Adipose tissue (tissue), 3 donors: Measurements from ENCODE around the gene VIM. TPM values are rescaled to one million over a fixed set of nuclear protein-coding genes. Genes with fewer than 3 reads are reported as not detected.

Source experiments
- H3K27ac ChIP-seq: one replicate; pipeline ENCODE4 v1.5.1; 2013; ENCODE audit warnings: low read depth, low read length
- WGBS, 3 donors: extraction: QIAGEN DNeasy Blood & Tissue Kit; methylation state at CpG; one replicate each; pipeline ENCODE4 v1.1.7; 2013; 5-methylcytosine and 5-hydroxymethylcytosine counted together
- polyA plus RNA-seq, 3 donors: library from polyadenylated mRNA; stranded (reverse); fragments of 200-250 nt; gene quantifications; one replicate each; pipeline ENCODE4 v1.2.3, GENCODE V29; 2013
- donor health status: healthy with polysubstance abuse.
- donor health status: Bipolar disorder and iron deficiency.
- donor health status: healthy.

Gene VIM
- polyA plus RNA-seq, 3 donors: 348 to 3,997 (median 2,261) TPM

DNA sequence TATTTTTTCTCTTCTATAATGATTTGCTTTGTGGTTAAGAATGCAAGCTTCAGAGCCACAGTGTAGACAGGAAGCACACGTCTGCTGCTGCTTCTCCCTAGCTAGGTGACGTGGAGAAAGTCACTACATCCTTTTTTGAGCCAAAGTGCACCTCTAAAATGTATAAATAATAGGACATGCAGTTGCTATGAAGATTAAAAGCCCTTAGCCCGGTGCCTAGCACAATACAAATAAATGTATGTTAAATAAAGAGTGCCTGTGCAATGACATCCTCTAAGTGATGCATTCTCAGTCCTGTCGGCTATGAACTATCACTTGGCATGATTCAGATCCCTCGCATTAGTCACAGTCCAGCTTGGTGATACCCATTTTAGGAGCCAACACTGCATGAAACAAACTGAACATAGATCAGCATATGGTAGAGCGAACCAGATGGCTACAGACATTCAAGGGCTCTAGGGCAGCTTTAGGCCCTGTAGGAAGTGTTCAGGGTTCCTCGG, 21.8 kb upstream of the VIM start:
- no peak overlapping the region for H3K27ac ChIP-seq
- 61 to 73% (median 71%) methylated on average over 7 of the region's 7 CpGs for WGBS, 3 donors

DNA sequence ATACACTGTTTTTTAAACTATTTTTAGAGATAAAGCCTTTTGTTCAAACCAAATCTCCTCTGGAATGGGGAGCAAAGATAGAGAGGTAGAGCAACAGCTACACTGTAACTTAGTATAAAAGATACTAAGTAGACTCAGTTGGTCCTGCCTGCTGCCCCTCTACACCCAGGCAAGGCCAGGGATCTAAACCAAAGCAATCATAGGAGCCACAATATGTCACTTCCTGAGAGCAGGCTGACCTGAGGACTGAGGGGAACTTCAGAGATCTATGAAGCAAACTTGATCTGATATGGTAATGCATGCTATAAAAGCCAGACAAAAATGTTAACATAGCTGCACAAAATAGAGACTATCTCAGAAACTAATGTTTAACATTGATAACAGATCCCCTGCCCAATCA, 19.6 kb upstream of the VIM start:
- H3K27ac ChIP-seq: no peak overlapping the region

DNA sequence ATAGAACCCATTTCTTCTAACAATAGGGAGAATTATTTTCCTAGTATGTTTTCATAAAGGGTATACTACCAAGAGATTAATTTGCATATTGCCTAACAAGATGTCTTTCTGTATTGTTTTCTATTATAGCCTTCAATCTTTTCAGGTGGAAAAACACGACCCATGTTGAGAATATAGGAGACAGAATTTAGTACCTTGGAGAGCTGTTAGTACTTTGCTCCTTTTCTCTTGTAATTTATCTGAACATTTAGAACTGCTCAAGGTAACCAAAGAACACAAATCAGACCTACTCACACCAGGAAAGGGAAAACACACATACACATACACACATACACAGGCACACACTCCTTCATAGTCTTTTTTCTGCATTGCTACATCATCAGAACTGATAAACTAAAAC, 18.7 kb upstream of the VIM start:
- WGBS, 3 donors: 65 to 93% (median 91%) methylated on average over 1 of the region's 1 CpG
- no peak overlapping the region for H3K27ac ChIP-seq

DNA sequence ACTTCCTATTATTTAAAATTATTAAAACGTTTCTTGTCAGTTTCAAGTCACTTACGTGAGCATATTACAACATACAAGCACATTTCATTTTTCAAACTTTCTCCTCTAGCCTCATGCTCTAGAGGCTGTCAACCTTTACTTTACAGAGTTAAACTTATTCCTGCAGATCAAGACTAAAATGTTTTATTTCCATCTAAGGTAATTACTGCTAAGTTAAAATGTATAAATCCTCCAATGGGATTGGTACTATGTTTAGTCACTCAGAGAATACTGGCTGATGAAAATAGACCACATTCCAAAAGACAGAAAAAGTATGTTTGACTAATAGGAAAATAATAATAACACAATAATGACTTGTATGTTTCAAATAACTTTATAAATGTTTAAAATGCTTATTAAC, 18.2 kb upstream of the VIM start:
- H3K27ac ChIP-seq: no peak overlapping the region
- WGBS, 3 donors: 46 to 74% (median 53%) methylated on average over 2 of the region's 2 CpGs

DNA sequence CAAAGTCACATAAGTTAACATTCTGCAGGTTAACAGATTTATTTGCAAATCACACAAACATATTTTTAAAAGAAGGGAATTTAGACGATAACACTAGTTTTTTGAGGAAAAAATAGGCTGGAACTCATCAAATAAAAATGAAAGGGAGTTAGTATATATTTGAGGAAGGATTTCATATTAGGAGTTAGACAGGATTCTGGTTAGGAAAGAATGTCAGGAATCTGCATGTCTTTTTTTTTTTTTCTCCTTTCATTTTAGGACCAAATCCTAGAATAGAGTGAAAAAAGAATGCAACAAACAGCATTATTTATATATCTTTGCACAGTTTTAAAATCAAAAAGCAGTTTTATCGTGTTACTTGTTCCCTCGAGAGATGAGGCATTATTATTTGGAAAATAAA, 17.7 kb upstream of the VIM start:
- no peak overlapping the region for H3K27ac ChIP-seq
- WGBS, 3 donors: 50 to 63% (median 51%) methylated on average over 3 of the region's 3 CpGs

DNA sequence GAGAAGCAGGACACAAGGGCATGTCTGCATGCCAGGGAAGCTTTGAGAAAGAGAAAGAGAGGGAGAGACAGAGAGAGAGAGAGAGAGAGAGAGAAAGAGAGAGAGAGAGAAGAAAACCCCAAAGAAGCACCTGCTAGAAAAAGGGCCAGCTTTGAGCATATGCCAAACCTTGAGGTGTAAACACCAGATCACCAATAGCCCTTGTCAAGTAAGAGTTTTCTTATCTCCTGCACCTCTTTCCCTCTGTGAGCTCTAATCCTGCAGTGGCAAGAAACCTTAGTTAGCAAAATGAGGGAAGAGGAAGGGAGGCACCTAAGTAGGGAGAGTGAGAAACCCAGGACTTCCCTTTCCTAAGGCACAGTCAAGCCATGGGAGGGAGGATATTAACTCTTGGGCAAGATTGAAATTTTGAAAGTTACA, 15.2 kb upstream of the VIM start:
- no peak overlapping the region for H3K27ac ChIP-seq

DNA sequence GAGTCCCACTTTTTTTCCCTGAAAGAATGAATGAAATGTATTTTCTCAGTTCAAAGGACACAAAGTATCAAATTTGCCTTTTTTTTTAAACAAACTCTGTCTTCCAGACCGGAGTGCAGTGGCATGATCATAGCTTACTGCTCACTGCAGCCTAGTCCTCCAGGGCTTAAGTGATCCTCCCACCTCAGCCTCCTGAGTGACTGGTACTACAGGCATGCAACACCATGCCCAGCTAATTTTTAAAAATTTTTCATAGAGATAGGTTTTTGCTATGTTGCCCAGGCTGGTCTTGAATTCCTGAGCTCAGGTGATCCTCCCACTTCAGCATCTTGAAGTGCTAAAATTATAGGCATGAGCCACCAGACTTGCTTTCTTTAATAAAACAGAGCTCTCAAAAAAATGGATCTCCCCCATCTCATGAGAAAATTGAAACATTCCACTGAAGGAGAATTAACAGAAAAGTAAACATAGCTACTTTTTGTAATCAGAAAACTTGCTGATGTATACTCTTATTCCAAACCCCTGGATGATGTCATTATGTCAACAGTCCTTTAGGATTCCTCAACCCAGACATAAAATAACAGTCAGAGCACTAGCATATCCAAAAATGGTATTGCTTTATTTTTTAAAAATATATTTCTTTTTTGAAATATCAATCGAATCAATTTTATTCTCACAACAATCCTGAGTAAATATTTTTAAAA, 14.2 kb upstream of the VIM start:
- 75 to 96% (median 95%) methylated on average over 2 of the region's 2 CpGs for WGBS, 3 donors
- no peak overlapping the region for H3K27ac ChIP-seq

DNA sequence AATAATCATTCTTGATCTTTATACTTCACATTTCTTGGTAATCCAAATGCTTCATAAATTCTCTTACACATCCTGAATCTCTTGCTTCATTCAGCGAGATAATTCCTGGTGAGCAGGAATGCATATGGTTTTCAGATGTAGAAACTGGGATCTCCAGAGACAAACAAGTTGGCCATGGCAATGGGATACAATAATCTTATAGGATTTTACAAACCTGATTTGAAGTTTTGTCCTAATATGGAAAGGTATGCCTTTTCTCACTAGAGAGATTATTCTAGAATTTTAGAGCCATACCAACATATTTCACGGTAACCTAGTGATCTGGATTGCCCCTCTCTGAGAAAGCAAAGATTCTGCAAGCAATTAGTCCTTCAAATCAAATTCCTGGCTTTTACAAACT, 13.5 kb upstream of the VIM start:
- 71 to 78% (median 78%) methylated on average over 2 of the region's 2 CpGs for WGBS, 3 donors
- H3K27ac ChIP-seq: no peak overlapping the region

DNA sequence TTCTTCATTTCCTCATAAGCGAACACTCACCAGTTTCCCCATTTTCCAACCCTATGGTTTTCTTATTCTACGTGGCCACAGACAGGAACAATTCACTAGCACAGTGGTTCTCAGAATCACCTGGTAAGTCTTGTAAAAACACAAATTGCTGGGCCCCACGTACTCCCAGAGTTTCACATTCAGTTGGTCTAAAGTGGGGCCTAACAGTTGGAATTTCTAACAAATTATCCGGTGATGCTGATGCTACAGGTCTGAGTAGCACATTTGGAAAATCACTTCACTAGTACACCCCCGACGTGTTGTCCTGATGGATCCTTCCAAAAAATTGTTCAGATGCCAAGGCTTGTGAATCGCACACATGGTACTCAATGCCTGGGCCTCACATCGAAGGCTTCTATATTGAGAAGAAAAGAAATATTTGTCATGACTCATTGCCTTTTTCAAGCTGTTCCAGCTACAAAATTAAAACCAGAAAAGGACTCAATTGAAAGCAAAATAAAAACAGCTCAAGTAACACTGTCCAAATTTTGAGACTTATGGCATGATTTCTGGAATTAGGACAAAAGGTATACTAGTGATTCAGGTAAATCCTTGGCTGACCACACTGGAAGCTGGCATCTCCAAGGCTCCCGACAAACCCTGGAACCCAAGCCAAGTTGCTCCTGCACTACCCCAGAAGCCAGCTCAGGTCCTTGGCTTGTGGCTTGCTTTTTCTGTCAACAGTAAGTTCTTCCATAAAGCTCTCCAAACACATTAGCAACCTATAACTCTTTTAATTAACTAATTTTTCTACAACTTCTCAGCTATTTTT, 12.9 kb upstream of the VIM start:
- WGBS, 3 donors: 55 to 80% (median 57%) methylated on average over 9 of the region's 9 CpGs
- peak overlapping the region; percentile 83 for H3K27ac ChIP-seq

DNA sequence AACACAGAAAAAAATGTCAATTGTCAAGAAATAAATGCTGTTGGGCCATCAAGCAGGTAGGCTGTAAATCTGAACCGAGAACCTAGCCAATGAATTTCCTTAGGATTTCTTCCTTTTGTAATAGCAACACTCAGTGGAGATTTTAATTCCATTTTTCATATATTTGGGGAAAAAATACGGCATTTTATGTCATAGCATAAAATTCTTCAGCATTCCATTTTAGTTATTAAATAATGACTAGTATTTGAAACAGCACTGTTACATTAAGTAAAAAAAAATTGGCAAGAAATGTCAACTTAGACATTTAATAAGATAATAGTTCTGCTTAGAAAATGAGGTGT, 12.3 kb upstream of the VIM start:
- 78 to 89% (median 83%) methylated on average over 2 of the region's 2 CpGs for WGBS, 3 donors
- no peak overlapping the region for H3K27ac ChIP-seq

DNA sequence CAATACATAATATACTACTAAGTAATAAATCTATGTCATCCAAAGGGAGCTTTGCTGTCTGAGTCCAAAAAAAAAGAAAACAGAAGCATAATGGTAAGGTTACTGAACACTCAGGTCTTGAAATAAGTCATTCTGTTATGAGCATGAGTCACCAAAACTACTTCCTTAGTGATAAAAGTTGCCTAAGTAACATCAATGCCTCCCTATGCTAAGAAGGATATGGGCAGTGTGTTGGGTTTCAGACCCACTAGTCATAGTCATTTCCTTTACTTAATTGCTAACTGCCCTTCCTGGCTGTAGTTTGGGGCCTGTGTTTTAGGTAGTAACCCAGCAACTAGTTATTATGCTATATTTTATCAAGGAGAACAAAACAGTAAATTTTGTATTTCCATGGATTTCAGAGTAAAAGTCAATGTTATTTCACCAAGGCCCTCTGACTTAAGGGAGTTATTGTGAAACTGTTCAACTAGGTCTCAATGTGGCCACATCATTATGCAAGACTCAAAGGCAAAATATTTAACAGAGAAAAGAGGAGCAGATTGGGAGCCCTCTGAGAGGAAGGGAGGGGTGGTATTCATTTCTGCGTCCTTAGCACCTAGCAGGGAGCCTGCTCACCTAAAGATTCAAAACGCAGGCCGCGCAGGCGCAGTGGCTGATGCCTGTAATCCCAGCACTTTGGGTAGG, 11.7 kb upstream of the VIM start:
- peak overlapping the region; percentile 88 for H3K27ac ChIP-seq
- whole genome bisulfite sequencing, 3 donors: 73 to 83% (median 74%) methylated on average over 5 of the region's 5 CpGs

DNA sequence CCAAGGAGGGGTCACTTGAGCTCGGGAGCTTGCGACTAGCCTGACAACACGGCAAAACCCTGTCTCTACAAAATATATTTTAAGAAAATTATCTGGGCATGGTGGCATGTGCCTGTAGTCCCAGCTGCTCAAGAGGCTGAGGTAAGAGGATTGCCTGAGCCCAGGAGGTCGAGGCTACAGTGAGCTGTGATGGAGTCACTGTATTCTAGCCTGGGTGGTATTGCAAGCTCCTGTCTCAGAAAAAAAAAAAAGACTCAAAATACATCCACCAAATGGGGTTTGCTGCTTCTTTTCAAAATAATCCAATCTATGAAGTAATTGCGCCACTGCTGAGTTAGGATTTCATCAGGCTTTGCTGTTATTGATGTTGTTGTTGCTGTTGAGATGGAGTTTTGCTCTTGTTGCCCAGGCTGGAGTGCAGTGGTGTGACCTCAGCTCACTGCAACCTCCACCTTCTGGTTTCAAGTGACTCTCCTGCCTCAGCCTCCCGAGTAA, 11.1 kb upstream of the VIM start:
- 66 to 81% (median 69%) methylated on average over 6 of the region's 6 CpGs for WGBS, 3 donors
- H3K27ac ChIP-seq: peak overlapping the region; percentile 88

DNA sequence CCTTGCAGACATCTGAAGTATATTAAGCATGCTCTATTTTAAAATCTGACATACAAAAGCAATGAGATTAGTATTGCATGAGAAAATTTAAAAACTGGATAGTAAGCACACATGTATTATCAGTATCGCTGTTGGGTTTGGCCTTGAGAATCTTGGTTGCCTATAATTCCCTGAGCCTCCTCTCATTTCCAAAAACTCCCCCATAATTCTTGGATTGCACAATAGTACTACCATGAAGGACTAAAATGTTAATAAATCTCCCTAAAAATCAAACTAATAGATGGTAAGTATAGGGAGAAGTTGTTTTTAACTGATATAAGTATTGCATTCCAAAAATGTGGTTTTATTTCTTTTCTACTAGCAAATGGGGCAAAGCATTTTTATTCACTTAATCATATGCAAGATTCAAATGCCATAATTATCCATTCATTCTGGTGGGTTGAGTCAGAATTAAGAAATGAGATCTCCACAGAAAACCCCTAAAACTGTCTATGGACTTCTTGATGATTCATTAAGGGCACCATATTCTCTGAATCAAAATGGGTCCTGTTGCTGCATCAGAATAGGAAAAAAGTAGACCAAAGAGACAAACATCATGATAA, 10.3 kb upstream of the VIM start:
- WGBS, 3 donors: 72 to 81% (median 80%) methylated on average over 1 of the region's 1 CpG

DNA sequence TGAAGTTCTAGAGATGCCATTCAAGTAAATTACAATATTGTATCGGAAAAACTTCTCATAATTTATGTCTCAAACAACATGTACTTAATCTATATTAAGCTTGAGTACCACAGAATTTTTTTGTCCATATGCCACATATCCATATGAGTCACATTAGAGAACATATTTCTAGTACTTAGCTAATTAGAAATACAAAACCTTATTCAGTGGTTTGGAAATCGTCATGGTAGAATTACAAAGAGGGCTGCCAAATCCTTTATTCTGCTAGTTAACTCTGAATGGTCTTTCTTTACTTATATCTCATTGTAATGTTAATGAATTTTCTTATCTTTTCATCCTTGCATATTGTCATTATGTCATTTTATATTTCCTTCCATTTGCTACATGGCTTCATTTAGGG, 9.0 kb upstream of the VIM start:
- WGBS, 3 donors: 80 to 90% (median 87%) methylated on average over 2 of the region's 2 CpGs
- H3K27ac ChIP-seq: no peak overlapping the region

More for the DNA sequence above, 10.3 kb upstream of the VIM start:
- no peak overlapping the region for H3K27ac ChIP-seq

DNA sequence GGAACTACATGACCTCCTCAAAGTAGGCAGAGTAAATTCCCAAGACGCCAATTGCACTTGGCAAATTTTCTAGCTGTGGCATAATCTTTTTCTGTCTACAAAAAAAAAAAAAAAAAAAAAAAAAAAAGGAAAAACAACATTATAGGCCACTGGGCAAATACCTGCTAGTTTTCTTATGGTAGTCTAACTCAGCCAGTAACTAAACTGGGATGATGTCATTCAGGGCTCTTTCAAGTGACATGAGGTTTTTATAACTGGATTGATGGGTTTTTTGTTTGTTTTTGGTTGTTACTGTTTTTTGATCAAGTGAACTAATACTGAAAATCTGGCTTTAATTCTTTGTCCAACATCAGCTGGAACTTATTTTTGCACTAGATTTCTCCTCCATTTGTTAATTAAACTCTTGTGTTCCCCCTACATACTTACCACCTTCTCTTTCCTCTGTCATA, 7.4 kb upstream of the VIM start:
- no peak overlapping the region for H3K27ac ChIP-seq
- WGBS, 3 donors: 32 to 70% (median 64%) methylated on average over 1 of the region's 1 CpG

DNA sequence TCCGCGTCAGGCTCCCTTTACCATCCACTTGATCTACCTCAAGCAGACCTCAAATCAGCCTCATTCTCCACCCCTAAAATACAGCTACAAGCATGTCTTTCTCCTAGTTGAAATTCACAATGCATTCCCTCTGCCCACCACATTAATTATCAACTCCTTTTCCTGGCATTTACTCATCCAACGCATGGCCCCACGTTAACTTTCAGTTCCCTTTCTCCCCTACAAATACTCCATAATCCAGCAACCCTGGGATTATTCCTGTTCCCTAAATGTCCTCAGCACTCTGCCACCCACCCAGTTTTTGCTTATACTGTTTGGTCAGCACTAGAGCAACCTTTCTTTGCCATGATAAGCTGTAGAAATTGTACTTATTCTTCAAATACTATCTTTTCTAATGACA, 5.7 kb upstream of the VIM start:
- WGBS, 3 donors: 69 to 80% (median 71%) methylated on average over 4 of the region's 4 CpGs
- H3K27ac ChIP-seq: no peak overlapping the region

DNA sequence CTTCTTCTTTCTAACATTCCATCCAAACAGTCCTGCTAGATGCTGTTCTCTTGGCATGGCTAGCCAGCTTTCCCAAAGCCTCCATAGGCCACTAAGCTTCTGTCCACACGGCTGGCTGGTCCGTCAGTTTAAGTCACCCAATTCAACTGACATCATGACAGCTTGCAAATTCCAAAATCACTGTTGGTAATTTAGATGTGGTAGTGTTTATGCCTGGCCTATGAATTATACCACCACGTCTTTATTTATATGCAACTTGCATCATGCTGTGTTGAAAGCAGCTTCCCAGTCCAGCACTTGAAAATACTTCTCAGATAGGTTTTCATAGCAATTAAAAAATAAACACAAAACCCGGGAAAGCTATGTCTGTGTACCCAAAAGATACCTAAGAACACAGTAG, 2.2 kb upstream of the VIM start:
- WGBS, 3 donors: 78 to 89% (median 85%) methylated on average over 4 of the region's 4 CpGs
- no peak overlapping the region for H3K27ac ChIP-seq

DNA sequence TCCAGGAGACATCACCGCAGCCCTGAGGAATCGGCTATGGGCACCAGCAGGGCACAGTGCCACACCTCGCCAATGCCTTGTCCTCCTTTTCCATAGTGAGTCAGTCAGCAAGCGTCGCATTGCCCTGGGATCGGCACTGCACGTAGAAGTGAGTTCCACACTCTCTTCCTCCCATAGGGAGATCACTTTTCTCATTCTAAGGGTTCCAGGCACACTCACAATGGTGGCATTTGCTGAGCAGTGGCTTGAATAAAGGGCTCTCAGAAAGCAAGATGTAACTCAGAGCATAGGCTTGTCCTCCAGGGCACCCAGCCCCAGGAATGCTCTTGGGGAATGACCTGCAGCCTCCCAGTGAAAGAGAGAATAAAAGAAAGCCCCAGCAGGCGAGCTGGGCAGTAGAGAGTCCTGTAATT, 1.1 kb upstream of the VIM start:
- 76 to 81% (median 77%) methylated on average over 8 of the region's 8 CpGs for WGBS, 3 donors
- no peak overlapping the region for H3K27ac ChIP-seq
